Subcutaneous abdominal adipose tissue (tissue), 5 donors: ENCODE results near the gene STRN3.

Experiments used
- H3K27ac ChIP-seq: one replicate; pipeline ENCODE4 v1.7.0; 2013; ENCODE audit warnings: low read depth, mild to moderate bottlenecking, inconsistent platforms, low read length, moderate library complexity
- H3K27me3 ChIP-seq, 5 donors: one replicate each; pipeline ENCODE4 v1.7.0; 2013; ENCODE audit warnings: low read length in 5 of 5, inconsistent platforms in 1 of 5; ENCODE audit not compliant: control insufficient read depth in 5 of 5, insufficient read depth in 4 of 5
- H3K36me3 ChIP-seq, 5 donors: one replicate each; pipeline ENCODE4 v1.7.0; 2013; ENCODE audit warnings: low read length in 5 of 5; ENCODE audit not compliant: control insufficient read depth in 5 of 5, insufficient read depth in 5 of 5
- H3K4me1 ChIP-seq, 5 donors: one replicate each; pipeline ENCODE4 v1.7.0; 2013; ENCODE audit warnings: low read length in 5 of 5, mild to moderate bottlenecking in 3 of 5, moderate library complexity in 1 of 5; ENCODE audit not compliant: control insufficient read depth in 5 of 5, insufficient read depth in 5 of 5
- H3K4me3 ChIP-seq, 5 donors: one replicate each; pipeline ENCODE4 v1.7.0; 2013; ENCODE audit warnings: low read length in 5 of 5, low read depth in 1 of 5
- H3K9ac ChIP-seq, 5 donors: one replicate each; pipeline ENCODE4 v1.7.0; 2013; ENCODE audit warnings: low read length in 5 of 5, mild to moderate bottlenecking in 4 of 5, moderate library complexity in 3 of 5
- H3K9me3 ChIP-seq, 5 donors: one replicate each; pipeline ENCODE4 v1.7.0; 2013; ENCODE audit warnings: low read length in 5 of 5; ENCODE audit not compliant: control insufficient read depth in 5 of 5
- donor health status: healthy.
- donor health status: healthy.
- donor health status: healthy.
- donor health status: healthy.
- donor health status: healthy.

STRN3 gene

DNA sequence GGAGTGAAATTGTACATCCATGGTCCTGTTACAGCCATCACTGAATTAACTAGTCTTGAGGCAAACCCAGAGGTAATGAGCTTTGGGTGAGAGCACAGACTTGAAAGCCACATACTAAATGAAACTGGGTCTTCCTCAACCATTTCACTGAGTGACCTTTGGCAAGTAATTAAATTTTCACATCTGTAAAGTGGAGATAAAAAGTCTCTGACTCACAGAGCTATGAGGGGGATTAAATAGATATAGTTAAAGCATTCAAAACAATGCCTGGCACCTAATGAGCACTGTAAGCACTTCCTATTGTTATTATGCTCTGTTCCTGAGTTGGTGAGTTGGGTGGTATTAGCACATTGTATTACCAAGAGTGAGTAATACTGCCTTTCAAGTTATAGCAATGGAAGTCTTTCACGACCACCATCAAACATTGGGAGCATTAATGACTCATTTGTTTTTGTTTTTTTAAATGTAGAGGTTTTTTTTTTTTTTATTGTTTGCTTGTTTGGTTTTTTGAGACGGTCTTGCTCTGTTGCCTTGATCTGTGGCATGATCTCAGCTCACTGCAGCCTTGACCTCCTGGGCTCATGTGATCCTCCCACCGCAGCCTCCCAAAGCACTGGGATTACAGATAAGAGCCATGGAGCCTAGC is 12.5 kb upstream of the STRN3 start:
- H3K27ac ChIP-seq: no peak overlapping the region
- H3K36me3 ChIP-seq: peaks cover 0 to 3% (median 0%) of the 10 kb centered on the region in 5 donors
- peaks cover 0 to 7% (median 0%) of the 10 kb centered on the region in 5 donors for H3K4me1 ChIP-seq
- H3K9me3 ChIP-seq: no peaks in the 10 kb centered on the region
- no peaks in the 10 kb centered on the region for H3K27me3 ChIP-seq
- no peak overlapping the region for H3K9ac ChIP-seq
- no peak overlapping the region for H3K4me3 ChIP-seq

DNA sequence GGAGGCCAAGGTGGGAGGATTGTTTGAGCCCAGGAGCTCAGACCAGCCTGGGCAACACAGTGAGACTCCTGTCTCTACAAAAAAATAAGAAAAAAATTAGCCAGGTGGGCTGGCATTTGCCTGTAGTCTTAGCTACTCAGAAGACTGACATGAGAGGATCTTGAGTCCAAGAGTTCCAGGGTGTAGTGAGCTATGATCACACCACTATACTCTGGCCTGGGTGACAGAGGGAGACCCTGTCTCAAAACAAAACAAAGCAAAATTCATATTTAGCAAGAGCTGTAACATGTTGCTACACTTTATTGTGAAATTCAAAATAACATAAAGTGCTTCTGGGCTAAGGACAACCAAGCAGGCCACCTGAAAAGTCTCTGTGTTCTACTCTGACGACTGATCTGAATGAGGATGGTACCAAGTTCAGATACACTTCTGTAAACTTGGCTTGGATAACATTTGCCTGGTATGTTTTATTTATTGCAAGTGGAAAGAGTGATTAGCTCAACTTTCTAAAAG is 11.6 kb upstream of the STRN3 start:
- Histone ChIP-seq H3K27ac (no peak overlapping the region), H3K4me3 (no peak overlapping the region), H3K9me3 (no peaks in the 10 kb centered on the region), H3K36me3 (peaks cover 0 to 3% (median 0%) of the 10 kb centered on the region in 5 donors), H3K4me1 (peaks cover 0 to 7% (median 0%) of the 10 kb centered on the region in 5 donors), H3K27me3 (no peaks in the 10 kb centered on the region), H3K9ac (no peak overlapping the region)

DNA sequence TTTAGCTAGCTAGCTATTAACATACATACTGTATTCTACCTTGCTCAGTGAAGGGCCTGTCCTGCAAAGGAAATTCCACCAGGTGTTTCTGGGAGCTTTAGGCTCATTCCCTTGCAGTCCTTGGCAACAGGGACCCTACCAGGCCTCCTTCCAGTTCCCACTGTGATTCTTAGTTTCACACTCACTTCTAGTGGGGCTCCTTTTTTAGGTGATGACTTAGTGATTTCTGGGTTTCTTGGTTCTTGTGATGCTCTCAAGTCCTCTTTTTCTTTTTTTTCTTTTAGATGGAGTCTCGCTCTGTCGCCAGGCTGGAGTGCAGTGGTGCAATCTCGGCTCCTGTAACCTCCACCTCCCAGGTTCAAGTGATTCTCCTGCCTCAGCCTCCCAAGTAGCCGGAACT is 10.4 kb upstream of the STRN3 start:
- no peak overlapping the region for H3K27ac ChIP-seq
- no peak overlapping the region for H3K9ac ChIP-seq
- H3K36me3 ChIP-seq: peaks cover 0 to 3% (median 0%) of the 10 kb centered on the region in 5 donors
- H3K27me3 ChIP-seq: no peaks in the 10 kb centered on the region
- H3K4me3 ChIP-seq: no peak overlapping the region
- H3K9me3 ChIP-seq: no peaks in the 10 kb centered on the region
- H3K4me1 ChIP-seq: peaks cover 0 to 7% (median 0%) of the 10 kb centered on the region in 5 donors

DNA sequence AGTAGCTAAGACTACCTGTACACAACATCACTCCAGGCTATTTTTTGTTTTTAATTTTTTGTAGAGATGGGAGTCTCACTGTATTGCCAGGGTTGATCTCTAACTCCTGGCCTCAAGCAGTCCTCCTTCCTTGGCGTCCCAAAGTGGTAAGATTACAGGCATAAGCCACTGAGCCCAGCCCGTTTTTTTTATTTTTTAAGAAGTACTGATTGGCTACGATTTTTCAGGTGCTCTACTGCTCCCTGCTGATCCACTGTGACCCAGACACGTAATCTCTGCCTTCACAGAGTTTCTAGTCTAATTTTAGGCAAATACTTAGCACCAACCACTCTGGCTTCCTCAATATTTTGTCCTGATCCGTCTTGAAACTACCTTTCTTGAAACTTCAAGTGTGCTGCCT is 4.3 kb upstream of the STRN3 start:
- peaks cover 0 to 8% (median 5%) of the 10 kb centered on the region in 5 donors for H3K4me1 ChIP-seq

DNA sequence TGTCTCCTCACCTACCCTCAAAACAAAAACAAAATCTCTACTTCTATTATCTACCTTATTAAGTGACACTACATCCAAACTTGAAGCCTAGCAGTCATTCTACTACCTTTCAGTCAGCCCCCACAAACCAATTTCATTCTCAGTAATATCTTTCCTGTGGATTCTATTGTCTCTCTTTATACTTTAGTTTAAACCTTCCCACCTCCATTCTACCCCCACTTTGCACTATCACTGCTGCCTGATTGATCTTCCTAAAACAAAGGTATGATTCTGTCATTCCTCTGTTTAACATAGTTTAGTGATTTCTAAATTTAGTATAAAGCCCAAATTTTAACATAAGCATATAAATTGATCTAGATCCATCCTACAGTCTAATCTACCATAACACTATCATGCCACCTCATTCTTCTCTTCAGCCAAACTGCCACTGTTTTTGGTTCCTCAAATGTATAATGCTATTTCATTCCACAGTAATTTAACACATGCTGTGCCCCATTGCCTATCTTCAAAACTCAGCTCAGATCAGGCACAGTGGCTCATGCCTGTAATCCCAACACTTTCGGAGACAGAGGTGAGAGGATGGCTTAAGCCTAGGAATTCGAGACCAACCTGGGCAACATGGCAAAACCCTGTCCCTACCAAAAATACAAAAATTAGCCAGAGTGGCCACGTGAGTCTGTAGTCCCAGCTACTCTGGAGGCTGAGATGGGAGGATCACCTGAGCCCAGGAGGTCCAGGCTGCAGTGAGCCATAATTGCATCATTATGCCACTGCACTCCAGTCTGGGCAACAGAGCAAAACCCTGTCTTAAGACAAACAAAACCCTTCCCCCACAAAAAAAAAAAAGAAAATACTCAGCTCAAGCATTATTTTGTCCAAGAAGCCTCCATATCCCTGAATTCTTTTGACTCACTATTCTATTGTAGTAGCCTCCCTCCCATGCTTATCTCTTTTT is 3.1 kb upstream of the STRN3 start:
- Histone ChIP-seq H3K9ac (no peak overlapping the region), H3K9me3 (no peaks in the 10 kb centered on the region), H3K27ac (no peak overlapping the region), H3K4me3 (no peak overlapping the region), H3K27me3 (no peaks in the 10 kb centered on the region), H3K36me3 (no peaks in the 10 kb centered on the region), H3K4me1 (peaks cover 5 to 19% (median 13%) of the 10 kb centered on the region in 5 donors)

More for the DNA sequence above, 4.3 kb upstream of the STRN3 start:
- H3K4me3 ChIP-seq: no peak overlapping the region
- no peaks in the 10 kb centered on the region for H3K36me3 ChIP-seq
- H3K9ac ChIP-seq: no peak overlapping the region
- H3K9me3 ChIP-seq: no peaks in the 10 kb centered on the region
- H3K27ac ChIP-seq: no peak overlapping the region
- no peaks in the 10 kb centered on the region for H3K27me3 ChIP-seq

DNA sequence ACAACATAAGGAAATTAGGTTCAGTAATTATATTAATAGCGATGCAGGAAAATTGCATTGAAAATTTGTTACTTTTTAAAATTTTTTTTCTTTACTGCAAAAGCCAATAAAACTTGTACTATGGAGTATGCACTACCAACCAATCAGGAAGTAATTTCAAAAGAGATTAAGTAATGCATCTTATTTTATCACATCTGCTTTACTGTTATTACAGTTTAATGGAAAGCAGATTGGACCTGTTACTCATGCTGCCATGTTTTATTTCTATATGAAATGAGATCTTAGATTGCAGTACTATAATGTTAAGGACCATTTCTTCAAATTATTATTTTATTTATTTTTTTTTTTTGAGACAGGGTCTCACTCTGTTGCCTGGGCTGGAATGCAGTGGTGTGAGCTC is 1.7 kb upstream of the STRN3 start:
- Histone ChIP-seq H3K27ac (no peak overlapping the region), H3K36me3 (no peaks in the 10 kb centered on the region), H3K9ac (no peak overlapping the region), H3K9me3 (no peaks in the 10 kb centered on the region), H3K27me3 (no peaks in the 10 kb centered on the region), H3K4me3 (peak overlapping the region in 1 of 5 donors; percentile 96), H3K4me1 (peaks cover 5 to 33% (median 28%) of the 10 kb centered on the region in 5 donors)

DNA sequence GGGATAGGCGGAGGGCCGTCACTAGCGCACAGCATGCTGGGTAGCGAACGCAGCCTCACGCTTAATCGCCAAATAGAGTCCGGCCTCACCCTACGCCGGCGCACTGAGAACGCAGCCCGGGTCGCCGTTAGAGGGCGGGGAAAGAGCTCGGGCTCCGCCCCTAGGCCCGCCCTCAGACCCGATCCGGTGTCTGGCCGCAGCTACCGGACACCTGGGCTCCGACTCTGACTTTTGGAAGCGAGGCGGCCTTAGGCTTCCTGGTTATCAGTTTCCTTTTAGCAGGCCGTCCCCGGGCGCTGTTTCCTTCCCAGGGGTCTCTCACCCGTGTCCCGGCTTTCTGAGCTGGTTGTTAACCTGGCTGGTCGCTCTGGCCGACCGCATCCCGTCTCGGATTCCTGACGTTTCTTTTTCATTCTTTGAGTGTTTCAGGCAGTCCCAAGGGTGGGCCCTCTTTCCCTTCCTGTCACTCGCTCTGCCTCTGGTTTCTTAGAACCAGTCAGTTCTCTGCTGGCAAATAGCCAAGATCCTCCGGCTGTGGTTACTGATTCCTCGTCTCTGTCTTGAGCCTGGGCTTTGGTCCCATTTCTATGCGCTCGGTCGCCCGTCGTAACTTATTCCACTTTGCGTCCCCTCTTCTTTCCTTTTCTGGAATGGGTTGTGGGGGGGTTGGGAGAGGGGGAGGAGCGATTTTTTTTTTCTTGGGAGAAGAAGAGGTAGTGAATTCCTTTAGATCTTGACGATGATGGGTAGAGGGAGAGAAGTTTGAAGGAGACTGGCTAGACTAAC is 464 bp upstream of the STRN3 start:
- Histone ChIP-seq H3K27me3 (no peaks in the 10 kb centered on the region), H3K4me3 (peak overlapping the region; percentile 90 to 96 (median 92)), H3K36me3 (peaks cover 0 to 1% (median 0%) of the 10 kb centered on the region in 5 donors), H3K9me3 (no peaks in the 10 kb centered on the region), H3K27ac (peak overlapping the region; percentile 97), H3K9ac (peak overlapping the region; percentile 93 to 99 (median 95)), H3K4me1 (peaks cover 5 to 36% (median 34%) of the 10 kb centered on the region in 5 donors)

DNA sequence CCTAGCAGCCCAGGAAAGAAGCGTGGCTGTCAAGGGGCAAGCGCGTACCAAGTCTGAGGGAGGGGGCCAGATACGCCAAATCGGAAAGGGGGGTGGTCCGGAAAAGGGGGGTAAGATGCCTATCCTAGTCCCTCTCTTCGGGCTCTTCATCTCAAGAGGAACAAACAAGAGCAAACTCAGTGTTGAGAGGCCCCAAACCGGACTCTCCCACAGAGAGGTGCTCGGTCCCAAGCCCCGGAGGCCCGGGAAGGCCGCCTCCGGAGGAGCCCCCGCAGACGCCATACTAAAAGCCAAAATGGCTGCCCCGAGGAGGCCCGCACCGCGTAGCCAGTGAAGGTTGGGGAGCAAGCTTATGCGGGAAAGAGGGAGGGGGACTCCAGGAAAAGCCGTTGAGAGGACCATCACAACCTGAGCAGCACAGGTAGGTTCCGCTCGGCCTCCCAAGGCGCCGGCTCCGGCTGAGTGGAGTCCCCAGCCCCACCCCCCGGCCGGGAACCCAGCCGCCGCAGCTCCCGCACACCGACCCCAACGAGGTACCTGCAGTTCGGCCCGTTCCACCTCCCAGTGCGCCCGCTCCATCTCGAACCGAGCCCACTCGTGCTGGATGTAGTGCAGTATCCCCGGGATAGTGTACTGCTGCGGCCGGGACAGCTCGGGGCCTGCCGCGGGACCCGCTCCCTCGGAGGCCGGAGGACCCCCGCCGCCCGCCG is 657 bp downstream of the STRN3 start, which contains the start of gene AP4S1:
Gene AP4S1, plus strand, starts transcription at position 283 of the 710 bp plus-strand sequence. CDS start 40,548 bp downstream, outside the sequence.
- peaks cover 5 to 36% (median 34%) of the 10 kb centered on the region in 5 donors for H3K4me1 ChIP-seq
- H3K9me3 ChIP-seq: no peaks in the 10 kb centered on the region
- H3K27ac ChIP-seq: peak within 1 kb of the TSS; percentile 97
- H3K9ac ChIP-seq: peak within 1 kb of the TSS; percentile 93 to 99 (median 96)
- H3K27me3 ChIP-seq: no peaks in the 10 kb centered on the region
- peaks cover 0 to 5% (median 2%) of the 10 kb centered on the region in 5 donors for H3K36me3 ChIP-seq
- peak within 1 kb of the TSS; percentile 92 to 97 (median 94) for H3K4me3 ChIP-seq
